Stimulated activated CD8-positive, alpha-beta memory T cell treated with anti-CD3 and anti-CD28 coated beads, Interleukin-2, amount 100 ng/mL, for 1 hour (primary cell): ENCODE results near the gene HMCN2.

Source experiments
- DNase-seq, 2 donors: peaks; one replicate each; pipeline ENCODE4 v3.0.0-alpha.2; 2020; ENCODE audit warnings: low read depth in 2 of 2

The HMCN2 gene

GRCh38 chr9:130345897-130346385 is 80.4 kb downstream of the HMCN2 start:
- DNase-seq, result no peak

- no peak for DNase-seq
These were observed 80.9 kb downstream of the HMCN2 start for GRCh38 chr9:130346431-130346830.

GRCh38 chr9:130347036-130347435 is 81.5 kb downstream of the HMCN2 start:
- DNase-seq, result no peak

- no peak for DNase-seq
These were observed 82.4 kb downstream of the HMCN2 start for GRCh38 chr9:130347931-130348330.

- no peak for DNase-seq
These were observed 82.8 kb downstream of the HMCN2 start for GRCh38 chr9:130348341-130348740.

GRCh38 chr9:130348881-130349280 is 83.3 kb downstream of the HMCN2 start:
- DNase-seq, result no peak

GRCh38 chr9:130349398-130349797 is 83.8 kb downstream of the HMCN2 start:
- no peak for DNase-seq

GRCh38 chr9:130351343-130351742 is 85.8 kb downstream of the HMCN2 start:
- DNase-seq, result no peak

GRCh38 chr9:130352081-130352480 is 86.5 kb downstream of the HMCN2 start:
- no peak for DNase-seq

GRCh38 chr9:130352586-130353285 is 87.2 kb downstream of the HMCN2 start:
- DNase-seq, result no peak

GRCh38 chr9:130354378-130354777 is 88.8 kb downstream of the HMCN2 start:
- DNase-seq, result no peak

- DNase-seq, result no peak
These were observed 89.2 kb downstream of the HMCN2 start for GRCh38 chr9:130354806-130355205.

GRCh38 chr9:130356033-130356432 is 90.5 kb downstream of the HMCN2 start:
- no peak for DNase-seq

- no peak for DNase-seq
These were observed 91.5 kb downstream of the HMCN2 start for GRCh38 chr9:130356877-130357584.

- no peak for DNase-seq
These were observed 93.4 kb downstream of the HMCN2 start for GRCh38 chr9:130358928-130359327.

GRCh38 chr9:130359819-130360218 is 94.3 kb downstream of the HMCN2 start:
- DNase-seq, result no peak

- DNase-seq, result no peak
These were observed 95.1 kb downstream of the HMCN2 start for GRCh38 chr9:130360672-130361071.

GRCh38 chr9:130361873-130362362 is 96.4 kb downstream of the HMCN2 start:
- DNase-seq, result no peak

- DNase-seq, result no peak
These were observed 97.1 kb downstream of the HMCN2 start for GRCh38 chr9:130362691-130363090.

- DNase-seq, result no peak
These were observed 98.3 kb downstream of the HMCN2 start for GRCh38 chr9:130363755-130364404.

- DNase-seq, result no peak
These were observed 99.2 kb downstream of the HMCN2 start for GRCh38 chr9:130364619-130365322.

GRCh38 chr9:130365323-130365721 is 99.8 kb downstream of the HMCN2 start:
- DNase-seq, result no peak
